IMR-90 (cell line): ENCODE measurements around the gene SARS1.

Source experiments
- BHLHE40 ChIP-seq: fragments of 150-350 bp; IDR thresholded peaks from 2 replicates; pipeline ENCODE4 v1.6.1; 2016; ENCODE audit warnings: mild to moderate bottlenecking, low read depth, low read length
- POLR2A ChIP-seq: IDR thresholded peaks from 2 replicates; pipeline ENCODE4 v1.6.1; 2012; ENCODE audit warnings: mild to moderate bottlenecking, low read depth, low read length
- RAD21 ChIP-seq: IDR thresholded peaks from 2 replicates; pipeline ENCODE4 v1.6.1; 2012; ENCODE audit warnings: low read length, improper control_type of control experiment
- TF ChIP-seq, protein P1 (sequence below): conservative IDR thresholded peaks from 2 replicates; pipeline ENCODE4 v1.5.1; 2012; ENCODE audit warnings: mild to moderate bottlenecking, low read depth, low read length, improper control_type of control experiment

DNA sequence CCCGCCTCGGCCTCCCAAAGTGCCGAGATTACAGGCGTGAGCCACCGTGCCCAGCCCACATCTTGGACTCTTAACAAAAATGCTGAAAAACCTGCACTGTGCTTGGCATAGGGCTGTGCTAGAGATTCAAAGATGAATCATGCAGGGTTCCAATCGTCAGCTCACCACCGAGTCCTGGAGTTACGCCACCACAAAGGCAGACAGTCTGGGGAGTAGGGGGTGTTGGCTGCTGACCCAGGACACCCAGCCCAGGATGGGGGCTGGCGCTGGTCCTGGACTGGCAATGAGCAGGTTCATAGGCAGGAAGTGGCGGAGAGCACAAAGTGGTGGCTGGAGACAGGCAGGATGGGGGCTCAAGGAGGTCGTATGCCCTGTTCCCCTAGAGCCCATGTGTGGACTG is 53.2 kb downstream of the SARS1 start:
- TF ChIP-seq BHLHE40 (no peak), RAD21 (no peak), POLR2A (no peak)
- TF ChIP-seq, protein P1, sequence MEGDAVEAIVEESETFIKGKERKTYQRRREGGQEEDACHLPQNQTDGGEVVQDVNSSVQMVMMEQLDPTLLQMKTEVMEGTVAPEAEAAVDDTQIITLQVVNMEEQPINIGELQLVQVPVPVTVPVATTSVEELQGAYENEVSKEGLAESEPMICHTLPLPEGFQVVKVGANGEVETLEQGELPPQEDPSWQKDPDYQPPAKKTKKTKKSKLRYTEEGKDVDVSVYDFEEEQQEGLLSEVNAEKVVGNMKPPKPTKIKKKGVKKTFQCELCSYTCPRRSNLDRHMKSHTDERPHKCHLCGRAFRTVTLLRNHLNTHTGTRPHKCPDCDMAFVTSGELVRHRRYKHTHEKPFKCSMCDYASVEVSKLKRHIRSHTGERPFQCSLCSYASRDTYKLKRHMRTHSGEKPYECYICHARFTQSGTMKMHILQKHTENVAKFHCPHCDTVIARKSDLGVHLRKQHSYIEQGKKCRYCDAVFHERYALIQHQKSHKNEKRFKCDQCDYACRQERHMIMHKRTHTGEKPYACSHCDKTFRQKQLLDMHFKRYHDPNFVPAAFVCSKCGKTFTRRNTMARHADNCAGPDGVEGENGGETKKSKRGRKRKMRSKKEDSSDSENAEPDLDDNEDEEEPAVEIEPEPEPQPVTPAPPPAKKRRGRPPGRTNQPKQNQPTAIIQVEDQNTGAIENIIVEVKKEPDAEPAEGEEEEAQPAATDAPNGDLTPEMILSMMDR = no peak
